BLaER1 treated with 17β-estradiol and CSF1 and Interleukin-3, amounts not matched to agents 10 nM and 100 nM (cell line): ENCODE data around the gene ANKRD40CL.
A peak's percentile ranks its signal among the peaks of the same experiment; 100 is the strongest.

Source experiments
- H3K27ac ChIP-seq, 11 experiments: shearing (Covaris generic); formaldehyde crosslinking; 2 replicates each; pipeline ENCODE4 v1.8.1; 2022
- H3K27me3 ChIP-seq, 11 experiments: shearing (Covaris generic); formaldehyde crosslinking; 2 replicates each; pipeline ENCODE4 v1.8.1; 2022
- H3K36me3 ChIP-seq, 11 experiments: shearing (Covaris generic); formaldehyde crosslinking; 2 replicates each; pipeline ENCODE4 v1.8.1; 2022
- H3K4me1 ChIP-seq, 10 experiments: shearing (Covaris generic); formaldehyde crosslinking; 2 replicates each; pipeline ENCODE4 v1.8.1; 2022
- H3K4me2 ChIP-seq, 11 experiments: shearing (Covaris generic); formaldehyde crosslinking; 2 replicates each; pipeline ENCODE4 v1.8.1; 2022
- H3K4me3 ChIP-seq, 10 experiments: shearing (Covaris generic); formaldehyde crosslinking; 2 replicates each; pipeline ENCODE4 v1.8.1; 2022
- H3K9ac ChIP-seq, 11 experiments: shearing (Covaris generic); formaldehyde crosslinking; 2 replicates each; pipeline ENCODE4 v1.8.1; 2022
- H3K9me3 ChIP-seq, 11 experiments: shearing (Covaris generic); formaldehyde crosslinking; replicated peaks in 1 of 11; 2 replicates each; pipeline ENCODE4 v1.8.1; 2022
- H4K20me1 ChIP-seq, 11 experiments: shearing (Covaris generic); formaldehyde crosslinking; 2 replicates each; pipeline ENCODE4 v1.8.1; 2022
- Cebpa-rat ChIP-seq, 11 experiments: shearing (Covaris generic); IDR thresholded peaks; 2 replicates each; pipeline ENCODE4 v1.8.1; 2022

ANKRD40CL gene

GRCh38 chr17:50767446-50767845 lies at the start of gene ANKRD40CL:
TSS of gene ANKRD40CL (minus strand) at chr17:50767518. CDS start at chr17:50766913, 605 bp downstream.
- TF ChIP-seq Cebpa-rat (IDR thresholded peaks at IDR 0.05): no peak
- Histone ChIP-seq H3K9ac (0 out of 22 replicates have a peak within 1 kb of the TSS, but pooled peaks of 1 of the 11 experiments have one; percentile 64), H4K20me1 (no peaks in the 10 kb centered on the region), H3K4me3 (no peak within 1 kb of the TSS), H3K27me3 (no peaks in the 10 kb centered on the region), H3K27ac (peak within 1 kb of the TSS in 1 of 11 experiments; percentile 79; a peak in 2 of 22 replicates), H3K4me2 (peak within 1 kb of the TSS in 2 of 11 experiments; percentile 68 to 90; a peak in 3 of 22 replicates), H3K36me3 (no peaks in the 10 kb centered on the region), H3K4me1 (peaks cover 36 to 43% (median 39%) of the 10 kb centered on the region in 10 experiments), H3K9me3 (no peaks in the 10 kb centered on the region)

- TF ChIP-seq Cebpa-rat (IDR thresholded peaks at IDR 0.05): no peak
Observed at GRCh38 chr17:50816271-50816670, 49.0 kb upstream of the ANKRD40CL start.

GRCh38 chr17:50815400-50815799 lies 48.1 kb upstream of the ANKRD40CL start:
- H3K4me2 ChIP-seq: peak overlapping the region in 3 of 11 experiments; percentile 2 to 32 (median 6); a peak in 4 of 22 replicates
- H3K4me1 ChIP-seq: peaks cover 5 to 24% (median 13%) of the 10 kb centered on the region in 10 experiments; a peak in 15 of 20 replicates
- no peaks in the 10 kb centered on the region; a peak in 1 of 22 replicates for H4K20me1 ChIP-seq
- no peaks in the 10 kb centered on the region for H3K36me3 ChIP-seq
- H3K9ac ChIP-seq: no peak overlapping the region
- H3K27me3 ChIP-seq: no peaks in the 10 kb centered on the region
- 0 out of 22 replicates have a peak, but pooled peaks cover 0 to 7% (median 0%) of the 10 kb centered on the region in 11 experiments for H3K9me3 ChIP-seq
- H3K27ac ChIP-seq: no peak overlapping the region; a peak in 1 of 22 replicates
- no peak overlapping the region for H3K4me3 ChIP-seq
- TF ChIP-seq Cebpa-rat (IDR thresholded peaks at IDR 0.05): no peak

More at GRCh38 chr17:50816271-50816670, 49.0 kb upstream of the ANKRD40CL start:
- H3K27me3 ChIP-seq: no peaks in the 10 kb centered on the region
- H3K27ac ChIP-seq: no peak overlapping the region
- H3K36me3 ChIP-seq: no peaks in the 10 kb centered on the region
- H3K4me2 ChIP-seq: peak overlapping the region in 2 of 11 experiments; percentile 2 to 23; a peak in 2 of 22 replicates
- H3K4me3 ChIP-seq: no peak overlapping the region
- H3K4me1 ChIP-seq: peaks cover 5 to 24% (median 13%) of the 10 kb centered on the region in 10 experiments; a peak in 15 of 20 replicates
- 0 out of 22 replicates have a peak, but pooled peaks cover 0 to 7% (median 0%) of the 10 kb centered on the region in 11 experiments for H3K9me3 ChIP-seq
- no peak overlapping the region for H3K9ac ChIP-seq
- no peaks in the 10 kb centered on the region; a peak in 1 of 22 replicates for H4K20me1 ChIP-seq

- Histone ChIP-seq H3K4me2 (no peak overlapping the region), H3K4me1 (peaks cover 5 to 17% (median 9%) of the 10 kb centered on the region in 10 experiments; a peak in 15 of 20 replicates), H3K9me3 (0 out of 22 replicates have a peak, but pooled peaks cover 0 to 7% (median 0%) of the 10 kb centered on the region in 11 experiments), H4K20me1 (no peaks in the 10 kb centered on the region), H3K4me3 (no peak overlapping the region), H3K9ac (no peak overlapping the region), H3K27me3 (no peaks in the 10 kb centered on the region), H3K36me3 (no peaks in the 10 kb centered on the region), H3K27ac (no peak overlapping the region)
- no peak for TF ChIP-seq Cebpa-rat (IDR thresholded peaks at IDR 0.05)
Observed at GRCh38 chr17:50813583-50813982, 46.3 kb upstream of the ANKRD40CL start.

GRCh38 chr17:50808888-50809287 lies 41.6 kb upstream of the ANKRD40CL start:
- H4K20me1 ChIP-seq: no peaks in the 10 kb centered on the region
- H3K4me3 ChIP-seq: no peak overlapping the region
- no peaks in the 10 kb centered on the region for H3K27me3 ChIP-seq
- H3K9ac ChIP-seq: no peak overlapping the region
- TF ChIP-seq Cebpa-rat (IDR thresholded peaks at IDR 0.05): no peak
- no peak overlapping the region for H3K27ac ChIP-seq
- H3K4me1 ChIP-seq: peaks cover 0 to 21% (median 6%) of the 10 kb centered on the region in 10 experiments; a peak in 10 of 20 replicates
- no peaks in the 10 kb centered on the region for H3K36me3 ChIP-seq
- H3K9me3 ChIP-seq: no peaks in the 10 kb centered on the region
- H3K4me2 ChIP-seq: no peak overlapping the region

GRCh38 chr17:50808413-50808812 lies 41.1 kb upstream of the ANKRD40CL start:
- H3K36me3 ChIP-seq: no peaks in the 10 kb centered on the region
- H4K20me1 ChIP-seq: no peaks in the 10 kb centered on the region
- H3K4me1 ChIP-seq: peaks cover 0 to 23% (median 6%) of the 10 kb centered on the region in 10 experiments; a peak in 10 of 20 replicates
- no peak overlapping the region for H3K27ac ChIP-seq
- H3K4me3 ChIP-seq: no peak overlapping the region
- no peak for TF ChIP-seq Cebpa-rat (IDR thresholded peaks at IDR 0.05)
- H3K9ac ChIP-seq: no peak overlapping the region
- no peaks in the 10 kb centered on the region for H3K27me3 ChIP-seq
- no peaks in the 10 kb centered on the region for H3K9me3 ChIP-seq
- no peak overlapping the region for H3K4me2 ChIP-seq

GRCh38 chr17:50807675-50808074 lies 40.4 kb upstream of the ANKRD40CL start:
- no peak for TF ChIP-seq Cebpa-rat (IDR thresholded peaks at IDR 0.05)
- Histone ChIP-seq H3K27ac (no peak overlapping the region), H3K27me3 (no peaks in the 10 kb centered on the region), H3K9me3 (no peaks in the 10 kb centered on the region), H4K20me1 (no peaks in the 10 kb centered on the region), H3K4me1 (peaks cover 0 to 23% (median 6%) of the 10 kb centered on the region in 10 experiments; a peak in 10 of 20 replicates), H3K4me2 (peak overlapping the region in 2 of 11 experiments; percentile 22 to 41; a peak in 1 of 22 replicates), H3K9ac (no peak overlapping the region), H3K4me3 (no peak overlapping the region), H3K36me3 (no peaks in the 10 kb centered on the region)

GRCh38 chr17:50807009-50807408 lies 39.7 kb upstream of the ANKRD40CL start:
- TF ChIP-seq Cebpa-rat (IDR thresholded peaks at IDR 0.05): no peak
- Histone ChIP-seq H3K27ac (no peak overlapping the region), H3K36me3 (no peaks in the 10 kb centered on the region), H3K9ac (no peak overlapping the region), H3K4me3 (no peak overlapping the region), H3K4me1 (peaks cover 0 to 23% (median 6%) of the 10 kb centered on the region in 10 experiments; a peak in 10 of 20 replicates), H3K4me2 (peak overlapping the region in 7 of 11 experiments; percentile 3 to 41 (median 22); a peak in 4 of 22 replicates), H3K9me3 (no peaks in the 10 kb centered on the region), H4K20me1 (no peaks in the 10 kb centered on the region), H3K27me3 (no peaks in the 10 kb centered on the region)

GRCh38 chr17:50806141-50806643 lies 38.9 kb upstream of the ANKRD40CL start:
- H3K27me3 ChIP-seq: no peaks in the 10 kb centered on the region
- no peaks in the 10 kb centered on the region for H3K9me3 ChIP-seq
- no peaks in the 10 kb centered on the region for H4K20me1 ChIP-seq
- no peak overlapping the region for H3K9ac ChIP-seq
- H3K4me2 ChIP-seq: peak overlapping the region in 1 of 11 experiments; percentile 41; a peak in 1 of 22 replicates
- no peak for TF ChIP-seq Cebpa-rat (IDR thresholded peaks at IDR 0.05)
- H3K4me1 ChIP-seq: peaks cover under 1 to 23% (median 8%) of the 10 kb centered on the region in 10 experiments; a peak in 16 of 20 replicates
- H3K27ac ChIP-seq: no peak overlapping the region
- no peak overlapping the region for H3K4me3 ChIP-seq
- no peaks in the 10 kb centered on the region for H3K36me3 ChIP-seq
